Measurements from ENCODE around the gene PVR. TPM values are rescaled to one million over a fixed set of nuclear protein-coding genes. Genes with fewer than 3 reads are reported as not detected.

Gene PVR
- total and polyA plus RNA-seq, 5 donors from 2014 or later, result 0.25 to 0.37 TPM; not detected in 3

DNA sequence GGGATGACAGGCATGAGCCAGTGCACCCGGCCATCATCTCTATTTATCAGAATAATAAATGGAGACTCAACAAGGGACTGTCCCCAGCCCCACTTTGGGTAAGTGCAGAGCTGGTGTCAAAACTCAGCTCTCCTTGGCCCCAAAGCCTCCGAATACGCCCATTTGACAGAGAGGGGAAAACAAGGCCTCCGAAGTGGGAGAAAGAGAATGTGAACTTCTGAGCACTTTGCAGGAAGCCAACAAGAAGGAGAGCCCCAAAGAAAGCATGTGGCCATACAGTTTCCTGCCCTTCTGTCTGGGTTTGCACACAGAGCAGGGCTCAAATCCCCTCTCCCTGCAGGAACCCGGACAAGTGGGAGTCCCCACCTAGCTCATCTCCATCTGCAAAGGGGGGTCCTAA, 56.8 kb downstream of the PVR start:
- H3K27me3 Mint-ChIP-seq, result no peaks in the 10 kb centered on the region
- H3K4me3 Mint-ChIP-seq, result no peak overlapping the region
- Histone ChIP-seq H3K36me3 (ENCODE audit: control insufficient read depth, insufficient read depth, low read length) (no peaks in the 10 kb centered on the region), H3K27ac (ENCODE audit: insufficient read depth, low read length, poor library complexity, severe bottlenecking) (no peak overlapping the region), H3K4me1 (ENCODE audit: control insufficient read depth, insufficient read depth, low read length, poor library complexity, severe bottlenecking) (no peaks in the 10 kb centered on the region), H3K9me3 (ENCODE audit: control insufficient read depth in 2 of 2, low read length in 2 of 2) (no peaks in the 10 kb centered on the region), H3K27me3 (ENCODE audit: control insufficient read depth, insufficient read depth, low read length) (no peaks in the 10 kb centered on the region), H3K4me3 (ENCODE audit: low read depth, low read length) (no peak overlapping the region)
- no peak for DNase-seq
- no peak overlapping the region for H3K27ac Mint-ChIP-seq
- H3K36me3 Mint-ChIP-seq, result no peaks in the 10 kb centered on the region
- H3K9me3 Mint-ChIP-seq, result no peaks in the 10 kb centered on the region
- ATAC-seq (ENCODE audit: low read depth in 2 of 2), result no peak
- H3K4me1 Mint-ChIP-seq, result no peaks in the 10 kb centered on the region

DNA sequence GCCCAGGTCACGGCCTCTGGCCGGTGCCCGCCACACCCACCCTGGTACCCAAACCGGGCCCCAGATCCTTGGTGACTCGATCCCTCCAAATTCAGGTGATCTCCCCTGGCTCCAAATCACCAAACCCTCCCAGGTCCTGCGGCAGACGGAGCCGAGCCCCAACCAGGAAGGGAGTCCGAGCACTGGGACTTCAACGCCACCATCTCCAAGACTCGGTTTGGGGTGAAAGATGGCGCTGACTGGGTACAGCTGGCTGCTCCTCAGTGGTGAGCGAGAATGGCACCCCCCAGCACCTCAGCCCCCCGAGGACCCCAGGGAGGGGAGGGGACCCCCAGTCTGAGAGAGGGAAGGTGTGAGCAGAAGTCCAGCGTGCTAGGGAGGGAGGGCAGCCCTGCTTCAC, 57.5 kb downstream of the PVR start:
- H3K27me3 ChIP-seq (ENCODE audit: control insufficient read depth, insufficient read depth, low read length), result no peaks in the 10 kb centered on the region
- no peak overlapping the region for H3K27ac ChIP-seq (ENCODE audit: insufficient read depth, low read length, poor library complexity, severe bottlenecking)
- H3K9me3 ChIP-seq (ENCODE audit: control insufficient read depth in 2 of 2, low read length in 2 of 2), result no peaks in the 10 kb centered on the region
- no peaks in the 10 kb centered on the region for H3K4me1 ChIP-seq (ENCODE audit: control insufficient read depth, insufficient read depth, low read length, poor library complexity, severe bottlenecking)
- H3K9me3 Mint-ChIP-seq, result no peaks in the 10 kb centered on the region
- no peak overlapping the region for H3K4me3 Mint-ChIP-seq
- no peak overlapping the region for H3K4me3 ChIP-seq (ENCODE audit: low read depth, low read length)
- H3K27me3 Mint-ChIP-seq, result no peaks in the 10 kb centered on the region
- no peak for ATAC-seq (ENCODE audit: low read depth in 2 of 2)
- no peaks in the 10 kb centered on the region for H3K36me3 Mint-ChIP-seq
- H3K36me3 ChIP-seq (ENCODE audit: control insufficient read depth, insufficient read depth, low read length), result no peaks in the 10 kb centered on the region
- no peak overlapping the region for H3K27ac Mint-ChIP-seq
- H3K4me1 Mint-ChIP-seq, result no peaks in the 10 kb centered on the region
- DNase-seq, result no peak

DNA sequence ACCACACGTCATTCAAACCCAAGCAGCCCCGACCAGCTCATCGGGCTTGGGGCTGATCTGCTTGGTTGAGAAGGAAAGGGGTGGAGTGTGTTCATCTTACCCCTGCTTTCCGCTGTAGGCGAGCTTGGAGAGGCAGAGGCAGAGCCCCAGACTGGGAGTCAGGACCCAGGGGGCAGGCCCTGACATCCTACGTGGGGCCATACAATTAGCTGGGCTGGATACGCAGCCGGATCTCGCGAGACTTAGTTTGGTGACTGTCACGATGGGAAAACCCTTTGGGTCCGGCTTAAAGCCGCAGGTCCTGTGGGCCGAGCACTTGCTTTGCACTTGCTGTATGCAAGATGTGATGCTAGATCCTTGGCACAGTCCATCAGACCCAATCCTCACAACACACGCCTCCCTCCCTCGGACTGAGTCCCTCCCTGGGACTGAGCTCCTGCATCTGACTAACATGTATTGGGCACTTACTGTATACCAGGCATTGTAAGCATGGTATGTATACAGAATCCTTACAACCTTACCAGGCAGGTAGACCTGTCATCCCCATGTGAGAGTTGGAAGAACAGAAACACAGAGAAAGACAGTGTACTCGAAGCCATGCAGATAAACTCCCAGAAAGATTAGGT, 59.0 kb downstream of the PVR start:
- Mint-ChIP-seq H3K4me3 (no peak overlapping the region), H3K9me3 (no peaks in the 10 kb centered on the region), H3K36me3 (no peaks in the 10 kb centered on the region), H3K27me3 (no peaks in the 10 kb centered on the region), H3K27ac (no peak overlapping the region), H3K4me1 (no peaks in the 10 kb centered on the region)
- Histone ChIP-seq H3K27me3 (ENCODE audit: control insufficient read depth, insufficient read depth, low read length) (no peaks in the 10 kb centered on the region), H3K4me3 (ENCODE audit: low read depth, low read length) (no peak overlapping the region), H3K9me3 (ENCODE audit: control insufficient read depth in 2 of 2, low read length in 2 of 2) (no peaks in the 10 kb centered on the region), H3K27ac (ENCODE audit: insufficient read depth, low read length, poor library complexity, severe bottlenecking) (no peak overlapping the region), H3K36me3 (ENCODE audit: control insufficient read depth, insufficient read depth, low read length) (no peaks in the 10 kb centered on the region), H3K4me1 (ENCODE audit: control insufficient read depth, insufficient read depth, low read length, poor library complexity, severe bottlenecking) (no peaks in the 10 kb centered on the region)
- DNase-seq, result no peak
- no peak for ATAC-seq (ENCODE audit: low read depth in 2 of 2)

DNA sequence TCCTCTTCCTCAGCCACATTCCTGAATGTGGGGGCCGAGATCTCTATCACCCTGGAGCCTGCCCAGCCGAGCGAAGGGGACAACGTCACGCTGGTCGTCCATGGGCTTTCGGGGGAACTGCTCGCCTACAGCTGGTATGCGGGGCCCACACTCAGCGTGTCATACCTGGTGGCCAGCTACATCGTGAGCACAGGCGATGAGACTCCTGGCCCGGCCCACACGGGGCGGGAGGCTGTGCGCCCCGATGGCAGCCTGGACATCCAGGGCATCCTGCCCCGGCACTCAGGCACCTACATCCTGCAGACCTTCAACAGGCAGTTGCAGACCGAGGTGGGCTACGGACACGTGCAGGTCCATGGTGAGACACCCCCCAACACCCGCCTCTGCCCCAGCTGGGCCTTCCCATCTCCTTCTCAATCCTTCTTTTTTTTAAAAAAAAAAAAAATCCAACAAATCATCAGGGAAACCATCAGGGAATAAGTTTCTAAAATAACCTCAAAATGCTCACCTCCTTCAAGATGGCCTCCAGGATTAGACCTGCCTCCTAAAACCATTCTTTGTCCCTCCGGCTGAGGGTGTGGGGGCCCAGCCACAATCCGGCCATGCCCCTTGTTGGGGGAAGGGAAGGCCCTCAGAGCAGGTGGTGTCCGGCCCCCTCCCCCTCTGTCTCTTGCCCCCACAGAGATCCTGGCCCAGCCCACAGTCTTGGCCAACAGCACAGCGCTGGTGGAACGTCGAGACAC, 59.8 kb downstream of the PVR start:
- Mint-ChIP-seq H3K4me1 (no peaks in the 10 kb centered on the region), H3K4me3 (no peak overlapping the region), H3K36me3 (no peaks in the 10 kb centered on the region), H3K27me3 (no peaks in the 10 kb centered on the region), H3K27ac (no peak overlapping the region), H3K9me3 (no peaks in the 10 kb centered on the region)
- Histone ChIP-seq H3K4me1 (ENCODE audit: control insufficient read depth, insufficient read depth, low read length, poor library complexity, severe bottlenecking) (no peaks in the 10 kb centered on the region), H3K4me3 (ENCODE audit: low read depth, low read length) (no peak overlapping the region), H3K36me3 (ENCODE audit: control insufficient read depth, insufficient read depth, low read length) (no peaks in the 10 kb centered on the region), H3K9me3 (ENCODE audit: control insufficient read depth in 2 of 2, low read length in 2 of 2) (no peaks in the 10 kb centered on the region), H3K27me3 (ENCODE audit: control insufficient read depth, insufficient read depth, low read length) (no peaks in the 10 kb centered on the region), H3K27ac (ENCODE audit: insufficient read depth, low read length, poor library complexity, severe bottlenecking) (no peak overlapping the region)
- DNase-seq (no peak), ATAC-seq (ENCODE audit: low read depth in 2 of 2) (no peak)

DNA sequence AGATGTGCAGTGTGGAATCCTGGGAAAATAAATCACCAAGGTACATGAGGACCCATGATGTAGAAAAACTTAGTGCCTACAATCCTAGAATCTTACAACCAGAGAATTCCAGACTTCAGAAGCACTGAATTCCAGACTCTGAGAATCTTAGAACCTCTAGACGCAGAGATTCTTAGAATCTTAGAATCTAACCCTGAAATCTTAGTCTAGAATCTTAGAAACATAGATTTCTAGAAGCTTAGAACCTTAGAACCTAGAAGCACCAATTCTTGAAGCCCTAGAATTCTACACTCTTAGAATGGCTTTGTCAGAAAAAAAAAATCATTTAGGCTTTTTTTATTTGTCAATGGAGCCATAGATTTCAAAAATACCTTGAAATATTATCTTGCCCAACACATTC, 61.3 kb downstream of the PVR start:
- Histone ChIP-seq H3K9me3 (ENCODE audit: control insufficient read depth in 2 of 2, low read length in 2 of 2) (no peaks in the 10 kb centered on the region), H3K27me3 (ENCODE audit: control insufficient read depth, insufficient read depth, low read length) (no peaks in the 10 kb centered on the region), H3K4me3 (ENCODE audit: low read depth, low read length) (no peak overlapping the region), H3K36me3 (ENCODE audit: control insufficient read depth, insufficient read depth, low read length) (no peaks in the 10 kb centered on the region), H3K4me1 (ENCODE audit: control insufficient read depth, insufficient read depth, low read length, poor library complexity, severe bottlenecking) (no peaks in the 10 kb centered on the region), H3K27ac (ENCODE audit: insufficient read depth, low read length, poor library complexity, severe bottlenecking) (no peak overlapping the region)
- no peaks in the 10 kb centered on the region for H3K4me1 Mint-ChIP-seq
- H3K27me3 Mint-ChIP-seq, result no peaks in the 10 kb centered on the region
- H3K4me3 Mint-ChIP-seq, result no peak overlapping the region
- DNase-seq, result no peak
- H3K36me3 Mint-ChIP-seq, result no peaks in the 10 kb centered on the region
- no peaks in the 10 kb centered on the region for H3K9me3 Mint-ChIP-seq
- no peak for ATAC-seq (ENCODE audit: low read depth in 2 of 2)
- peak overlapping the region in 1 of 3 donors; percentile 51 for H3K27ac Mint-ChIP-seq

DNA sequence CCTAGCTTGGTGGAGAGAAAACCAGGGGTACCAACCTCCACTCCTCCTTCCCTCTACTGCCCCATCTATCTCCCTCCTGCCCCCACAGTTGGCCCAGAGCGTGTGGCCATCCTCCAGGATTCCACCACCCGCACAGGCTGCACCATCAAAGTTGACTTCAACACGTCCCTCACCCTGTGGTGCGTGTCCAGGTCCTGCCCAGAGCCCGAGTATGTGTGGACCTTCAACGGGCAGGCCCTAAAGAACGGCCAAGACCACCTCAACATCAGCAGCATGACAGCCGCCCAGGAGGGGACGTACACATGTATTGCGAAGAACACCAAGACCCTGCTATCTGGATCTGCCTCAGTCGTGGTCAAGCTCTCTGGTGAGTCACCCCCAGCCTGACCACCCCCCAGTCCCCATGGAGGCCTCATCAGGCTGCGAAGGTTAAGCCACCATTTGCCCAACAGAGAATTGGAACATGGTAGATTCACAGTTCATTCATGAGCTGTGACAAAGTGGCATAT, 61.8 kb downstream of the PVR start:
- no peak overlapping the region for H3K27ac ChIP-seq (ENCODE audit: insufficient read depth, low read length, poor library complexity, severe bottlenecking)
- no peaks in the 10 kb centered on the region for H3K9me3 Mint-ChIP-seq
- H3K4me3 Mint-ChIP-seq, result no peak overlapping the region
- no peak for ATAC-seq (ENCODE audit: low read depth in 2 of 2)
- no peaks in the 10 kb centered on the region for H3K4me1 ChIP-seq (ENCODE audit: control insufficient read depth, insufficient read depth, low read length, poor library complexity, severe bottlenecking)
- no peak for DNase-seq
- H3K9me3 ChIP-seq (ENCODE audit: control insufficient read depth in 2 of 2, low read length in 2 of 2), result no peaks in the 10 kb centered on the region
- no peaks in the 10 kb centered on the region for H3K27me3 Mint-ChIP-seq
- H3K4me1 Mint-ChIP-seq, result no peaks in the 10 kb centered on the region
- H3K4me3 ChIP-seq (ENCODE audit: low read depth, low read length), result no peak overlapping the region
- H3K36me3 ChIP-seq (ENCODE audit: control insufficient read depth, insufficient read depth, low read length), result no peaks in the 10 kb centered on the region
- H3K27me3 ChIP-seq (ENCODE audit: control insufficient read depth, insufficient read depth, low read length), result no peaks in the 10 kb centered on the region
- H3K27ac Mint-ChIP-seq, result peak overlapping the region in 1 of 3 donors; percentile 76
- H3K36me3 Mint-ChIP-seq, result no peaks in the 10 kb centered on the region

DNA sequence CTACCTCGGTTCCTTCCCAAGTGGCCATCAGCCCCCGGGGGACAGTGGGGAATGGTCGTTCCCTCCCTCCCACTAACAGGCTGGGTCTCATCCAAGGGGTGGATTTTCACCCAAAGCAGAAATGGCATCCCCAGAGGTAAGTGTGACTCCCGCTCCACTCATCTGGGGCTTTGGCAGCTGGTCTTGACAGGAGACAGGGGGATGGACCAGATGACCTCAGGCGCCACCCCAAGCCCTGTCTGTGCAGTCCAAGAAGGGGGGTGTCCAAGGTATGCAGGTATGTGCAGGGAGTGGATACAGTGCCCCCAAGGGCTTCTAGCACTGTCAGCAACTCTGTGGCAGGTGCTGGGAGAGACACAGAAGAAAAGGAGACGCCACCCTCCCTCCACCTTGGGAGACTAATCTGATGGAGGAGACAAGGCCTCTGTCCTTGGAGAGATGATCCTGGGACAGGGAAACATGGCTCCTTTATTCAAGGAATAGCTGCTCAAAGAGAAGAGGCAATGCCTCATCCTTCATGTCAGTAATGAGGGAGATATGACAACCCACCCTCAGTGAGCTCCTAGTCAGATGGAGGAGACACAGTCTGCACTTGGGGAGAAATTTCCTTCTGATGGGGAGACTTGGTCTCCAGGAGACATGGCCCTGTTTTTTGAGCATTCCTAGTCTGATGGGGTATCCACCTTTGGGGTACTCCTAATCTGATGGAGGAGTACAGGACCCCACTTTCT, 63.0 kb downstream of the PVR start:
- H3K9me3 ChIP-seq (ENCODE audit: control insufficient read depth in 2 of 2, low read length in 2 of 2), result no peaks in the 10 kb centered on the region
- H3K27ac Mint-ChIP-seq, result peak overlapping the region in 1 of 3 donors; percentile 76
- H3K4me1 Mint-ChIP-seq, result no peaks in the 10 kb centered on the region
- no peaks in the 10 kb centered on the region for H3K27me3 Mint-ChIP-seq
- no peaks in the 10 kb centered on the region for H3K36me3 ChIP-seq (ENCODE audit: control insufficient read depth, insufficient read depth, low read length)
- H3K27ac ChIP-seq (ENCODE audit: insufficient read depth, low read length, poor library complexity, severe bottlenecking), result no peak overlapping the region
- H3K27me3 ChIP-seq (ENCODE audit: control insufficient read depth, insufficient read depth, low read length), result no peaks in the 10 kb centered on the region
- H3K4me3 Mint-ChIP-seq, result no peak overlapping the region
- no peaks in the 10 kb centered on the region for H3K9me3 Mint-ChIP-seq
- ATAC-seq (ENCODE audit: low read depth in 2 of 2) (no peak), DNase-seq (no peak)
- no peaks in the 10 kb centered on the region for H3K36me3 Mint-ChIP-seq
- no peak overlapping the region for H3K4me3 ChIP-seq (ENCODE audit: low read depth, low read length)
- no peaks in the 10 kb centered on the region for H3K4me1 ChIP-seq (ENCODE audit: control insufficient read depth, insufficient read depth, low read length, poor library complexity, severe bottlenecking)

All from CD4-positive, CD25-positive, alpha-beta regulatory T cell (primary cell).